SK-N-SH (cell line): Measurements from ENCODE around the gene SH3BP5L.

Experiments
- CHD2 ChIP-seq: fragments of 150-350 bp; IDR thresholded peaks from 2 replicates; pipeline ENCODE4 v1.6.1; 2018; ENCODE audit warnings: low read length; ENCODE audit not compliant: partially characterized antibody
- CTCF ChIP-seq: fragments of 200-600 bp; sonication (generic); IDR thresholded peaks from 2 replicates; pipeline ENCODE4 v1.6.1; 2017; ENCODE audit warnings: antibody characterized with exemption, mild to moderate bottlenecking, moderate library complexity
- EP300 ChIP-seq, 2 experiments: IDR thresholded peaks; 2 replicates each; pipeline versions ENCODE4 v1.4.0 to v1.6.1; 2012; ENCODE audit warnings: borderline replicate concordance in 1 of 2, low read depth in 1 of 2, low read length in 1 of 2
- EZH2phosphoT487 ChIP-seq: fragments of 200-600 bp; sonication (generic); IDR thresholded peaks from 2 replicates; pipeline ENCODE4 v1.6.1; 2017; ENCODE audit warnings: low read depth, mixed run types, mild to moderate bottlenecking, antibody characterized with exemption, moderate library complexity, borderline replicate concordance
- GABPA ChIP-seq: IDR thresholded peaks from 2 replicates; pipeline ENCODE4 v1.4.0; 2012; ENCODE audit warnings: low read depth, mild to moderate bottlenecking
- REST ChIP-seq: IDR thresholded peaks from 2 replicates; pipeline ENCODE4 v1.6.1; 2012; ENCODE audit warnings: mild to moderate bottlenecking, low read depth, low read length, moderate library complexity
- YY1 ChIP-seq: IDR thresholded peaks from 2 replicates; pipeline ENCODE4 v1.4.0; 2012; ENCODE audit warnings: low read depth, mild to moderate bottlenecking

GRCh38 chr1:248838357-248839167 is 12.8 kb upstream of the SH3BP5L start:
- TF ChIP-seq EP300 (IDR thresholded peaks at IDR 0.05; ENCODE audit: borderline replicate concordance in 1 of 2, low read depth in 1 of 2, low read length in 1 of 2) = no peak
- 0 out of 2 replicates have a peak, but pooled peaks have one; percentile 5 for TF ChIP-seq REST
- no peak for TF ChIP-seq EZH2phosphoT487
- no peak for TF ChIP-seq YY1
- TF ChIP-seq CTCF = no peak
- TF ChIP-seq GABPA = no peak
- TF ChIP-seq CHD2 = no peak
